Limb (tissue), 2 donors: Measurements from ENCODE around the gene GRM4.
A peak's percentile ranks its signal among the peaks of the same experiment; 100 is the strongest.

ENCODE experiments used
- DNase-seq, 2 donors: peaks; one replicate each; pipeline ENCODE4 v3.0.0-alpha.2; 2016; ENCODE audit errors: extremely low spot score in 2 of 2

Gene GRM4

DNA sequence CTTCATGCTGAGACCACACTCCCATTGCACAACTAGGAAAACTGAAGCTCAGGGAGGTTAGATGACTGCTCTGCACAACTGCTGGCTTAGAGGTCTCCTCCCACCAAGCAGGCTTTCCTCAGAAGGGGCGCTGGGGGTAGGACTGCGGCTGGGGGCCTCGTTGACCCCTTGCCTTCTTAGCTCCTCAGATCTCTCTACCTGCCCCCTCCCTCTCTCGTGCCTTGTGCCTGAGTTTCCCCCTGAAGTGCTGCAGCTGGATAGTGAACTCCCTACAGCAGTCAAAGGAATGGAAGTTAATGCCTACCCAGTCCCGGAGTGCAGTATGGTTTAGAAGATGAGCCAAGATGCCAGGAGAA is 149.8 kb downstream of the GRM4 start:
- no peak for DNase-seq

DNA sequence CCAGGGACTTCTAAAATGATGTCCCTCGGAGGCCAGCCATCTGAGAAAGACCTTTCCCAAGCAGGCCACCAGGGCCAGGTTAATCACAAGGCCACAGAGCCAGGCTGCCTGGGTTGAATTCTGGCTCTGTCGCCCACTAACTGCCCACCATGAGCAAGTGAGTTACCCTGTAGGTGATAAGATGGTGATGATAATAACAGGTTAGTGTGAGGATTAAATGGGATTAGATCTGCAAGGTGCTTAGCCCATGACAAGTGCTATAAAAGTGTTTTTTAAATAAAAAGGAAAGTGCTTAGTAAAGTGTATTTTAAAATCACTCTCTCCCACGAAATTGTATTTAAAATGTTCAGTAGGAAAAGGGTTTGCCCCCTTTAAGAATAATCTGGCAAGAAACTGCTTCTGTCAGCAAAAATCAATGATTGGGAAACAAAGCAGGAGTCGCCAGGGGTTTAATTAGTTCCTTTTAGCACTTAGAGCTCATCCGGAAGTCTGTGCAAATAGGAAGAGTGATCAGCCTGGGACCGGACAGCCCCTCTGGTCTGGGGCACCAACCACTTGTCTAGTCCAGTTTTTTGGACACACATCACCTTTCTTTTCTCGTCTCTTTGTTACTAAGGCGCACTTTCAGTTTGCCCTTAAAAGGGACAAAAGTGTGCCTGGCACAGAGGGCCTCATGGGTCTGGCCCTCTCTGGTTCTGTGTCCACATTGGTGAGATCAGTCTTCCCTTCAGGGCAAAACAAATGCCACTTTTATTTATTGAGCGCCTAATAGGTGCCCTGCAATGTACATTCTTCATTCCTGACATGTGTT is 150.4 kb downstream of the GRM4 start:
- DNase-seq: no peak

GRCh38 chr6:33994472-33995308 is 151.2 kb downstream of the GRM4 start:
- DNase-seq: peak in 1 of 2 donors; percentile 6

DNA sequence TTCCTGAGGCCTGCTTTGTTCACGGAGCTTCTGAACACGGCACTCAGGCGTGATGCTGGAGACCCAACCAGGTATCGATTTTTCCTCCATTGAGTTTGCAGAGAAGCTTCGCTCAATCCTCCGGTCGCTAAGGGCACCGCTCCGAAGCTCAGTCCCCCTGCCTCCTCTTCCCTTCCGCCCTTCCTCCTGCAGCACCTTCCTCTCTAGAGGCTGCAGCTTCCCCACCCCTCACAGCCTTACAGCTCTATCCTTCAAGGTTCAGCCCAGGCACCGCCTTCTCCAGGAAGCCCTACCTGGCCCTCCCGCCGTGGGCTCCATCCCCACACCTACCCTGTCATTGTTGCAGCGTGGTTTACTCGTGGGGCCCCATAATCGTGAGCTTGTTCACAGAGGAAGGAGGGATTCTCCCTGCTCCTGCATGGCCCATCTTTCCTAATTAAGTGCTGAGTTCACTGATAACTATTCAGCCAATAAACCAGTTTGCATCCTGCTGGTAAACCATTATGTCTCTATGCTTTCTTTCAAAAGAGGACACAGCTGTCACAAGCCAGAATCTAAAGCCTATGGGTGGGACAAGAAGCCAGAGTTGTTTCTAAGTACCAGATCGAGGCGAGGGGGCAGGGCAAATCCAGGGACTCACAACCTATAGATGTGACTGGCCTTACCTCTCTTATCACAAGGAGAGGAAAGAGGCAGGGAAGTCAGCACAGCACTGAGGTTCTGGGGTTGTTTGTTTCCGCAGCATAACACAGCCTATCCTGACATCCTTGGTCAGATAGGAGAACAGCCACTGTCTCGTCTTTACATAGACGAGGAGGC is 152.0 kb downstream of the GRM4 start:
- peak in 1 of 2 donors; percentile 17 for DNase-seq

DNA sequence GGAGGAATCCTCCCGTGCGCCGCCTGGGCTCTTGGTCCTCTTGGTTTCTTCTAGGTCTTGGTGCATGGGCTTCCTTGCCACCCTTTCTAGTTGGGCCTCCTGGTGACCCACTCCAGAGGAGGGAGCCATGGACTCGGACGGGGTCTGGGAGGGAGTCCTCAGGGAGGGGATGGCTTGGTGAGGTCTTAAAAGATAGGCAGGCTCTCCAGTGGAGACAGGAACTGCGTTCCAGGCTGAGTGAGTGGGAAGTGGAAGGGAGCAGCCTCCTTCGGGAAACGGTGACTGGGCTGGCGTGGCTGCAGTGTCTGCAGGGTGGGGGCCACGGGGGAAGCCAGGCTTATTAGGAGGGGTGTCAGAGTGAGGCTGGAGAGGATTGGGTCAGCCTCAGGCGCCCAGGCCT is 152.8 kb downstream of the GRM4 start:
- peak in 1 of 2 donors; percentile 15 for DNase-seq

- peak in 1 of 2 donors; percentile 9 for DNase-seq
These were observed 153.7 kb downstream of the GRM4 start for GRCh38 chr6:33992191-33992590.

DNA sequence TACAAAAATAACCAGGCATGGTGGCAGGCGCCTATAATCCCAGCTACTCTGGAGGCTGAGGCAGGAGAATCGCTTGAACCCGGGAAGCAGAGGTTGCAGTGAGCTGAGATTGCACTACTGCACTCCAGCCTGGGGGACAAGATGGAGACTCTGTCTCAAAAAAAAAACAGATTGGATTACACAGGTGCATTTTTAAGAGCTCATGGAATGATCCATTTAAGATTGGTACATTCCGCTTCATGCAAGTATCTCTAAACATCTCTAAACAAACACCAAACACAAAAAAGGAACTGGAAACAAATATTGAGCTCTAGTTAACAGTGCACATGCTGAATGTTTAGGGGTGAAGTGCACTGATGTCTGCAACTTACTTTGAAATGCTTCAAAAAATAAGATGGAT is 154.3 kb downstream of the GRM4 start:
- no peak for DNase-seq

DNA sequence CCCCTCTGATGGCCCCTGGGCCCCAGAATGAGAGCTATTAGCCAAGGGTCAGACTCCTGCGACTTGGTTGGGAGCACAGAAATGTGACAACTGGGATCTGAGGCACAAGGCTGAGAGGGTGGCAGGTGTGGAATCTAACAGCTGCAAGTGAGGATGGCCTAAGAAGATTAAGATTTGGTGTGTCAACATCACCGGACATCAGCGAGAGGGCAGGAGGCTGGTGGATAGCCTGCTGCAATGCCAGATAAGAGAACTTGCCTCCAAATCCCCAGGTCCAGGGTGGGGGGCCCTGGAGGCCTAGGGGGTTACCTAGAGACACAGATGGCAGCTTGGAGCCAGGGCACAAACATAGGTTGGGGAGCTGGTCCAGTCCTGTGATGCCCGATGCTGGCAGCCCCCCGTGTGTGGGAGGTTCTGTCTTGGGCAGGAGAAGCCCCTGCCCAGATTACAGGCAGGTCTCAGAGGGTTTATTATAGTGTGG is 155.8 kb downstream of the GRM4 start:
- DNase-seq: peak in 1 of 2 donors; percentile 27

- no peak for DNase-seq
These were observed 156.7 kb downstream of the GRM4 start for GRCh38 chr6:33989016-33989854.

- DNase-seq: peak in 1 of 2 donors; percentile 28
These were observed 157.5 kb downstream of the GRM4 start for GRCh38 chr6:33988121-33989015.

- peak in 1 of 2 donors; percentile 16 for DNase-seq
These were observed 158.3 kb downstream of the GRM4 start for GRCh38 chr6:33987531-33988021.

DNA sequence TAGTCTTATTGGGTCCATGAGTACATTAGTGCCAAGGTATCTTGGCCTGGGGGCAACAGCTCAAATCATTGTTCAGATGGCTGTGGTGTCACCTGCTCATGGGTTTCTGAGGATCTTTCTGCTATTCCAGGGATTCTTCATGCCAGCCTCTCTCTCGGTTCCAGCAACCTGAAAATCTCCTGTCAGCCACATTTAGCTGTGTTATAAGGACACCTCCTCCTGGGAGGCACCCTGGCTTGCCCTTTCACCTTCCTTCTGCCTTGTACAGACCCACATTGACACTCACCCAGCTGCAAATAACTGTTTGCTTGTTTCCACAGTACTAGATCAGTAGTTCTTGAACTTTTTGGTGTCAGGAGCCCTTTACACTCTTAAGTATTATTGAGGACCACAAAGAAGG is 159.9 kb downstream of the GRM4 start:
- DNase-seq: no peak

DNA sequence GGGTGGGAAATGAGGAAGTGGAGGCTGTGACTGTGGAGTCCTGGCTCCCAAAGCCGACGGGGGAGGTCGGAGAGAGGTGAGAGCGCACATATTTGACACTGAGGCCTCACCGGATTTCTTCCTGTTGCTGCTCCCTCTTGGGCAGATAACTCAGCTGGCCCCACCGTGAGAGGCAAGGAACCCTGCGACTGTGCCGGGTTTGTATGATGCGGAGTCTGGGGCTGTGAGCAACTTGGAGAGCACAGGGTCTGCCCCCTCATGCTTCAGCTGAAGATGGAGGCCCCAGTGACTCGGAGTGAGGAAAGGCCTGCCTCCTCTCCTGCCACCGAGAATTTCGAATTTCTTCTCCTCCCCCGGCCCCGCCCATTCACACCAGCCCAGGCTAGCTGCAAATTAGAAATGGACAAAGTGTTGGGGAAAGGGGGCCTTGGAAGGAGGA is 160.6 kb downstream of the GRM4 start:
- peak in 1 of 2 donors; percentile 19 for DNase-seq

GRCh38 chr6:33984466-33985312 is 161.2 kb downstream of the GRM4 start:
- DNase-seq: peak in 1 of 2 donors; percentile 37

GRCh38 chr6:33983721-33984465 is 162.0 kb downstream of the GRM4 start:
- DNase-seq: peak in 1 of 2 donors; percentile 16

GRCh38 chr6:33983109-33983716 is 162.7 kb downstream of the GRM4 start:
- DNase-seq: peak in 1 of 2 donors; percentile 23

DNA sequence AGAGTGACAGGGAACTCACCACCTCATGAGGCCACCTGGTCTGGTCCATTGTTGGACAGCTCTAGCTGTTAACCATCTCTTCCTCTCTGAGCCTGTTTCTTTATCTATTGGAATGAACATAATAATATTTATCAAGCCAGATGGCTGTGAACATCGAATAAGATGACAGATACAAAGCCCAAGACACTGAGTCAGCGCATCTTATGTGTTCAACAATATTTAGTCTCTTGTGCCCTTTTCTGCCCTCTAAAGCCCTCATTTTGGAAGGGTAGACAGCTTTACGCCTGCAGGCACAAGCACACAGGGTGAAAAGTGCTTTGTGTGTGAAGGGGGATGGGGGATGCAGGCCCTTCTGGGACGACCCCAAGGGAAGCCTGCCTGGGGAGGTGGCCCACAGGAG is 164.0 kb downstream of the GRM4 start:
- DNase-seq: no peak
